HG02678 (cell line): ENCODE data around the gene LBR.
"Not testable (repeated sequence)": the region's sequence is repeated elsewhere in the genome, so short reads cannot be mapped to it uniquely, and the experiment has no call there.

Source experiments
- ATAC-seq: cut with Tn5 transposase; IDR thresholded peaks from one replicate; pipeline ENCODE4 v1.9.1; 2021; ENCODE audit warnings: mild to moderate bottlenecking, moderate library complexity; ENCODE audit not compliant: unreplicated experiment

Gene LBR

GRCh38 chr1:225423518-225423855 is 4.4 kb downstream of the LBR start:
- ATAC-seq, result no peak

GRCh38 chr1:225422795-225423517 is 4.9 kb downstream of the LBR start:
- no peak for ATAC-seq

- ATAC-seq, result no peak
Observed at GRCh38 chr1:225422031-225422605, 5.7 kb downstream of the LBR start.

GRCh38 chr1:225418598-225418997 is 9.2 kb downstream of the LBR start:
- no peak for ATAC-seq

DNA sequence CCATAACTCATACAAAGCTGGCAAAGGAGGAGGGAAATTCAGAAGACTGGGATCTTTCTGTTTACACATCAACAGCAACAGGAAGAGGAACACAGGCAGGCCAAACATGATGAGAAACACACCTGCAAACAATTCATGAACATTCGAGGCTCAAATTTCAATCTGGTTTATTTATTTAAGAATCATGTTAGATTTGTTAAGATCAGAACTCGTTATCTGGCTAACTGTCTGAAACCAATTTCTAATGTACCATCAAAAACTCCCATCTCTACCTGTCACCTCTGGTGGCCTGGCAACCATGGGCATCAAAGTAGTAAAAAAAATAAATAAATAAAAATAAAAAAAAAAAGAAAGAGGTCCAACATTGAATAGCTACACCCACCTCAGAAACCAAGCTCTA is 9.8 kb downstream of the LBR start:
- ATAC-seq, result no peak

DNA sequence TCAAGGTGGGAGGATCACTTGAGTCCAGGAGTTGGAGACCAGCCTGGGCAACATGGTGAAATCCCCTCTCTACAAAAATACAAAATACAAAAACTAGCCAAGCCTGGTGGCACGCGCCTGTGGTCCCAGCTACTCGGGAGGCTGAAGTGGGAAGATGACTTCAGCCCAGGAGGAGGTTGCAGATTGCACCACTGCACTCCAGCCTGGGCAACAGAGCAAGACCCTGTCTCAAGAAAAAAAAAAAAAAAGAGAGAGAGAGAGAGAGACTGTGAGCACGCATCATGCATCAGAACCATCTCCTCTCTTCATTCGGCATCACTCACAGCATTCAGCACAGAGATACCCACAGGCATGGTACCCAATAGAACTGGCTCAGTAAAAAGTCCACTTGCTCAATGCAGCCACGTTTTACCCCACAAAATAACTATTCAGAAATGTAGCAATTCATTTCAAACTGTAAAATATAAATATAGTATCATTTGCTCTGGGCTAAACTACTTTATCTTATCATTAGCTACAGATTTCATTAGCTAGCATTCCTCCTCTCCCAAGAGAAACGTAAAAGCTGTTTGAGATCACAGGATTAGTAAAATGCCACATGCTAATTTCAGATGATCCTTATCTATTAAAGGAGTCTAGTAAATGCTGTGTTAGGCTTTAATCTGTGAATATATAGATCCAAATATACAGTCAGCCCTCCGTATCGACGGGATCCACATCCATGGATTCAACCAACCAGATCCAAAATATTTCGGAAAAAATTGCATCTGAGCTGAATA is 11.7 kb downstream of the LBR start:
- no peak for ATAC-seq

DNA sequence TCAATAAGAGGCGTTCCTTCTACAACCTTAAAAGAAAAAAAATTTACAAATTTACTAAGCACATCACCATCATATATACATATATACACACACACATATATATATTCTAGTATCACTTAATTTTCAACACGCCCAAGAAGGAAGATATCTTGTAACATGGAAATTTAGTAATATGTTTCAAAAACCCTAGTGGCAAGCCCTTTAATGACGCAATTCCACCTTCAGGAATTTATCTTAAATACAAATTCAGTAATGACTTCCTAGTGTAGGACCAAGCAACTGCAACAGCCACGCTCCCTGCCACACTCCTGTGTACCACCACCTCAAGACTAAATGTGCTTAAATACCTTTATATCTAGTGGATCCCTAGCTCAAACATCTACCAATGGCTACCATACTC is 12.5 kb downstream of the LBR start:
- no peak for ATAC-seq

- ATAC-seq, result peak; percentile 40
Observed at GRCh38 chr1:225413708-225414375, 14.0 kb downstream of the LBR start.

DNA sequence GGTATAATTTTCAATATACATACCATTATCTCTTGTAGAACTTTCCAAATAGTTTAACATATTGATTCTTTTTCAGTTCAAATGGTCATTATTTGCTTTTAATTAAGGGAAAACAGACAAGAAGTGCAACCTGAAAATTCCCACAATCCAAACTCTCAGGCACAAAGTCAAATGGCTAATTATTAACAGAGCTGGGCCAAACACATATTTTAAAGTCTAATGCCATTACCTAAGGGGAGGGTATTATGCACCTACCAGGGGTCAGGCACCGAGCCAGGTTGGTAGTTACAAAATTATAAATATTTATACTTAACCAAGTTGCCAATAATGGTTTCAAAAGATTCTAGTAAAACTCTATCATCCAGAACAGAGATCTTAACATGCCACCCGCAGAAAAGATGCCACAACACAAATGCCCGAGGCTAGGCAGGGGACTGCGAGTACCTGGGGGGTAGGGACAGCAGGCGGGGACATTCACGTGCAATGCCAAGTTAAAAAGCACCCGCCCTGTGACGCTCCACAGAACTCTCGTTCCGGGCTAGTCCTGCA is 15.0 kb downstream of the LBR start:
- ATAC-seq, result no peak

- ATAC-seq, result no peak
Observed at GRCh38 chr1:225412321-225412720, 15.5 kb downstream of the LBR start.

GRCh38 chr1:225410036-225410435 is 17.8 kb downstream of the LBR start:
- ATAC-seq, result no peak

DNA sequence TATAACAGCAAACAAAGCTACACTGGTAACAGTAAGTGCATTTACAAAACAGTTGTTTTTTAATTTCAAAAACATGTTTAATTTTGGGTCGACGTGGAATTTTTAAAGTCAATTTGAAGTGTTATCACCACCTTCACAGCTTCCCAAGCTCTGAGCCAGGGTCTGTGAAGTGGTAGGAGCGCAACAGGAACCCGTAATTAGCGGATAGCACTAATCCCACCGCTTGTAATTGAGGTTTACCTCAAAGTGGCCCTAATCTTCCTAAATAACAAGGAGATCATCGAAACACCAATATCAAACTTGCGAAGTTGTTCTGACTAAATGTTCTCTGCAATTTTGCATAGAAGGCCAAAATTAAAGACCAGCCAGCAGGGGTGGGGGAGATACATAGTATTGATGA is 18.8 kb downstream of the LBR start:
- ATAC-seq, result no peak

GRCh38 chr1:225408249-225408648 is 19.6 kb downstream of the LBR start:
- ATAC-seq, result no peak

- ATAC-seq, result no peak
Observed at GRCh38 chr1:225407755-225408154, 20.1 kb downstream of the LBR start.

DNA sequence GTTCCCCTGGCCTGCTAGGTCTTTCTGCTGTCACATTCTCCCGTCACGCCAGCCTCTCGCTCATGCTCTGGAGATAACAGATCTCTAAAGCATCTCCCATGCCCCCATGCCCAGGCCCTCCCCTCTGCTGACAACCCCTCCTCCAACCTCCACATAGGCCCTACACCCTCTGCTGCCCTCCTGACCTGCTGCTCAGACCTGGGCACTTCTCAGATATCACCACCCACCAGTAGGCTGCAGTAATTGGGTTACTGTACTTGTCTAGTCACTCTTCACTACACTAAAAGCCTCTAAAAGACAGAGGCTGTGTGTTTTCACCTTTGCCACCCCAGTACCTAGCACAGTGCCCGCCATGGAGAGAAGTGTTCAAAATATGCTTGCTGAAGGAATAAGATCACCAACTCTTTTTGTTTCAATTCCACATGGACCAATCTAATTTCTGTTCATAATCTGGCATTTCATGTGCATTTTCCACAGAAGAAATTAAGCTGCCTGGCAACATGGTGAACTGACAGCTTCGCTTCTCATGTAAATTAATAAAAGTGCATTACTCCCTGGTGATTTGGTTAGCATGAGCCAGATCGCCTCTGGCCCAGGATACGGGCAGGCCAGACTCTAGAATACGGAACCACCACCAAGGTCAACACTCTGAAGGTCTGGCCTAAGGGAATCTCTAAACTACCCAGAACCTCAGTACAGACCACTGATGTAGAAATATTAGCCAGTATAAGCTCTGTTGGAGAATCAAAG is 20.7 kb downstream of the LBR start:
- no peak for ATAC-seq

DNA sequence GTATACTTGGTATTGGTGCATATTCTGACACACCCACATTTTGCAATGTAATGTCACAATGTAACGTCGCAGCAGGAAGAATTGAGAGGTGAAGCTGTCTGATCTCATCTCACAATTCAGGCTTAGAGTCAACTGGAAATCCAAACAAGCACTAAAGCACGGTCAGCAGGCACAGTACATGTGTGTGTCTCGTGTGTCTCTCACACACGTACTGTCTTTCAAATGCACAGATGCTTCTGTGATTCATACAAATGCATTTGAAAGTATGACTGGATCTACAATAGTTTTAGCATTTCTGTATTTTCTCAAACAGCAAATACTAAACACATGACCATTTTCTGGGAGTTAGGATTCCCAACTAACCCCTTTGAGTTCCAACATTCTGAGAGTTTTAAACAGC is 26.9 kb downstream of the LBR start:
- no peak for ATAC-seq

DNA sequence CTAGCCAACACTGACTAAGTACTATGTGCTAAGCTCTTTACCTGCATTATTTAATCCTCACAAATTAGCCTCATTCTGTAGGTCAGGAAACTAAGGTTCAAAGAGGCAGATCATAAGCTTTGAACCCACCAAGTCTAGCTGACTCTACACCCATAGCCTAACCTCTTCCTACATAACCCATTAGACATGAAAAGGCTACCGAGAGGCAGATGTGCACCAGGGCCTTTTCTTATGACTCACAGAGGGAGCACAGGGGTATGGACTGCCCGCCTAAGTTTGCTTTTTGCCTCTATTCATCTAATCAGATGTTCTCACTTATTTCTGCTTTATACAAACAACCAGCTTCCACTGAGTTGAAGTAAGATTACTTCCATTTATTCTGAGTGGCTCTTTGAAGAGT is 31.5 kb downstream of the LBR start:
- no peak for ATAC-seq

DNA sequence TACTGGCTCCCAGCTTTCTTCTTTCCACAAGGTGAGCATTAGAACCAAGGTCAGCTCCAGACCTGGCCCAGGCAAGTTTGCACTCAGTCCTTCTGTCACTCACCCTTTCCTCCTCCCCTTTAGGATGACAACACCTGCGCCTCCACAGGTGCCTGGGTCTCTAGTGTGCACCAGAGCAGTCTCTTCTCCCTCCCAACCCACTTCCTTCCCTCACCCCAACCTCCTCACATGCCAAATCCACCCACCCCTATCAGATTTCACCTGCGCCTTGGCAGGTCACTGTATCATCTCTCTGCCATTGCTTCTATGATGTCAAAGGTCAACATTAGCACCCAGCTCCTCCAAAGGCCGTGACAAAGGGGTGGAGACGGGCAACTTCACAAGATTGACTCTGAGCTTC is 38.0 kb downstream of the LBR start:
- no peak for ATAC-seq

- ATAC-seq, result no peak
Observed at GRCh38 chr1:225388372-225388771, 39.5 kb downstream of the LBR start.

- not testable (repeated sequence) for ATAC-seq
Observed at GRCh38 chr1:225386860-225387259, 41.0 kb downstream of the LBR start.

GRCh38 chr1:225380691-225381090 is 47.1 kb downstream of the LBR start:
- ATAC-seq, result no peak
